Sigmoid colon (tissue), 7 donors: Measurements from ENCODE around the gene WDFY2. TPM values are rescaled to one million over a fixed set of nuclear protein-coding genes. Genes with fewer than 3 reads are reported as not detected.
A peak's percentile ranks its signal among the peaks of the same experiment; 100 is the strongest.

Source experiments
- DNase-seq: peaks from one replicate; pipeline ENCODE4 v3.0.0-alpha.2; 2019
- H3K27ac ChIP-seq, 4 donors: fragments of 200-600 bp; sonication (generic); one replicate each; pipeline ENCODE4 v1.5.1; 2016 to 2019; ENCODE audit warnings: mild to moderate bottlenecking in 1 of 4
- H3K27me3 ChIP-seq, 3 donors: fragments of 200-600 bp; sonication (generic); one replicate each; pipeline ENCODE4 v1.5.1; 2019; ENCODE audit warnings: mild to moderate bottlenecking in 1 of 3
- H3K36me3 ChIP-seq, 4 donors: fragments of 200-600 bp; sonication (generic); one replicate each; pipeline ENCODE4 v1.5.1; 2016 to 2019
- H3K4me1 ChIP-seq, 4 donors: fragments of 200-600 bp; sonication (generic); one replicate each; pipeline ENCODE4 v1.5.1; 2017 to 2019
- H3K4me3 ChIP-seq, 4 donors: fragments of 200-600 bp; sonication (generic); one replicate each; pipeline ENCODE4 v1.5.1; 2017 to 2019; ENCODE audit warnings: mild to moderate bottlenecking in 2 of 4, moderate library complexity in 1 of 4
- H3K9me3 ChIP-seq, 4 donors: fragments of 200-600 bp in 3 of 4; sonication (generic) in 3 of 4; one replicate each; pipeline versions ENCODE4 v1.5.1 to v1.6.1; 2013 to 2019
- CTCF ChIP-seq, 4 experiments: fragments of 450-650 bp in 3 of 4; fragments of 200-600 bp in 1 of 4; IDR thresholded peaks; one replicate each; pipeline ENCODE4 v1.5.1; 2016 to 2019; ENCODE audit warnings: antibody characterized with exemption in 4 of 4, mild to moderate bottlenecking in 3 of 4, moderate library complexity in 2 of 4
- EP300 ChIP-seq, 4 donors: sonication (generic); formaldehyde crosslinking; IDR thresholded peaks; one replicate each; pipeline ENCODE4 v1.6.1; 2017; ENCODE audit warnings: antibody characterized with exemption in 4 of 4
- POLR2A ChIP-seq, 2 donors: fragments of 450-650 bp; IDR thresholded peaks; one replicate each; pipeline ENCODE4 v1.6.1; 2016; ENCODE audit warnings: antibody characterized with exemption in 2 of 2, mild to moderate bottlenecking in 2 of 2, moderate library complexity in 2 of 2
- POLR2AphosphoS5 ChIP-seq, 4 donors: sonication (generic); formaldehyde crosslinking; IDR thresholded peaks; one replicate each; pipeline ENCODE4 v1.6.1; 2017; ENCODE audit warnings: antibody characterized with exemption in 4 of 4
- WGBS, 2 donors: extraction: QIAGEN DNeasy Blood & Tissue Kit; methylation state at CpG; one replicate each; pipeline ENCODE4 v1.1.7; 2013; 5-methylcytosine and 5-hydroxymethylcytosine counted together
- intact Hi-C: fragments of 100-400 bp; cut with DNase I; formaldehyde crosslinking; loops from one replicate; pipeline ENCODE4 v1.15.1; 2023
- polyA plus RNA-seq, 3 donors: library from polyadenylated mRNA; stranded (reverse); fragments of 200-250 nt; gene quantifications; one replicate each; pipeline ENCODE4 v1.2.3, GENCODE V29; 2013
- total RNA-seq, 4 donors: library from RNA; depleted of rRNA; stranded (reverse); fragments of >200 nt; gene quantifications; one replicate each; pipeline ENCODE4 v1.1.0, GENCODE V29; 2016
- donor health status: healthy with polysubstance abuse.
- donor health status: Bipolar disorder and iron deficiency.
- donor health status: healthy.

Gene WDFY2
- total and polyA plus RNA-seq, 7 donors = 0.60 to 18.3 (median 7.3) TPM

GRCh38 chr13:51601601-51602565 lies 17.6 kb downstream of the WDFY2 start:
- no peak overlapping the region for H3K27ac ChIP-seq
- intact Hi-C loops = no loop called here
- H3K9me3 ChIP-seq = no peaks in the 10 kb centered on the region
- no peak for TF ChIP-seq POLR2A (IDR thresholded peaks at IDR 0.05)
- TF ChIP-seq EP300 (IDR thresholded peaks at IDR 0.05) = no peak
- DNase-seq = no peak
- no peaks in the 10 kb centered on the region for H3K36me3 ChIP-seq
- 96 to 97% methylated on average over 8 of the region's 8 CpGs for WGBS, 2 donors
- H3K4me3 ChIP-seq = no peak overlapping the region
- no peaks in the 10 kb centered on the region for H3K27me3 ChIP-seq
- H3K4me1 ChIP-seq = peaks cover 0 to 13% (median 9%) of the 10 kb centered on the region in 4 donors

- peaks cover 0 to 13% (median 9%) of the 10 kb centered on the region in 4 donors for H3K4me1 ChIP-seq
Measured at GRCh38 chr13:51603716-51604115, 19.5 kb downstream of the WDFY2 start.

GRCh38 chr13:51605698-51606097 lies 21.4 kb downstream of the WDFY2 start:
- H3K27me3 ChIP-seq = no peaks in the 10 kb centered on the region
- H3K4me1 ChIP-seq = peaks cover 0 to 13% (median 9%) of the 10 kb centered on the region in 4 donors
- H3K27ac ChIP-seq = peak overlapping the region in 1 of 4 donors; percentile 16
- no peak overlapping the region for H3K4me3 ChIP-seq
- 78 to 82% methylated on average over 4 of the region's 4 CpGs for WGBS, 2 donors
- TF ChIP-seq POLR2A (IDR thresholded peaks at IDR 0.05) (no peak), POLR2AphosphoS5 (IDR thresholded peaks at IDR 0.05) (no peak), CTCF (IDR thresholded peaks at IDR 0.05) (no peak), EP300 (IDR thresholded peaks at IDR 0.05) (no peak)
- intact Hi-C loops = no loop called here
- no peak for DNase-seq
- H3K36me3 ChIP-seq = no peaks in the 10 kb centered on the region
- no peaks in the 10 kb centered on the region for H3K9me3 ChIP-seq

More at GRCh38 chr13:51603716-51604115, 19.5 kb downstream of the WDFY2 start:
- WGBS, 2 donors = 94 to 95% methylated on average over 1 of the region's 1 CpG
- no peaks in the 10 kb centered on the region for H3K9me3 ChIP-seq
- H3K36me3 ChIP-seq = no peaks in the 10 kb centered on the region
- no peak for TF ChIP-seq POLR2AphosphoS5 (IDR thresholded peaks at IDR 0.05)
- TF ChIP-seq EP300 (IDR thresholded peaks at IDR 0.05) = no peak
- no peak overlapping the region for H3K4me3 ChIP-seq
- no peak for DNase-seq
- H3K27me3 ChIP-seq = no peaks in the 10 kb centered on the region
- no peak overlapping the region for H3K27ac ChIP-seq
- intact Hi-C loops = no loop called here

- no peaks in the 10 kb centered on the region for H3K9me3 ChIP-seq
- DNase-seq = no peak
- intact Hi-C loops = no loop called here
- WGBS, 2 donors = 80 to 98% methylated on average over 1 of the region's 1 CpG
- no peaks in the 10 kb centered on the region for H3K36me3 ChIP-seq
- TF ChIP-seq POLR2A (IDR thresholded peaks at IDR 0.05) (no peak), CTCF (IDR thresholded peaks at IDR 0.05) (no peak), POLR2AphosphoS5 (IDR thresholded peaks at IDR 0.05) (no peak), EP300 (IDR thresholded peaks at IDR 0.05) (no peak)
- no peak overlapping the region for H3K4me3 ChIP-seq
- no peaks in the 10 kb centered on the region for H3K27me3 ChIP-seq
- no peak overlapping the region for H3K27ac ChIP-seq
- H3K4me1 ChIP-seq = peaks cover 0 to 13% (median 9%) of the 10 kb centered on the region in 4 donors
Measured at GRCh38 chr13:51607165-51607564, 22.9 kb downstream of the WDFY2 start.

- no peaks in the 10 kb centered on the region for H3K9me3 ChIP-seq
- H3K27ac ChIP-seq = no peak overlapping the region
- H3K27me3 ChIP-seq = no peaks in the 10 kb centered on the region
- peaks cover 0 to 13% (median 9%) of the 10 kb centered on the region in 4 donors for H3K4me1 ChIP-seq
- no peak overlapping the region for H3K4me3 ChIP-seq
- H3K36me3 ChIP-seq = no peaks in the 10 kb centered on the region
- TF ChIP-seq CTCF (IDR thresholded peaks at IDR 0.05) (no peak), POLR2AphosphoS5 (IDR thresholded peaks at IDR 0.05) (no peak), EP300 (IDR thresholded peaks at IDR 0.05) (no peak), POLR2A (IDR thresholded peaks at IDR 0.05) (no peak)
- DNase-seq = no peak
- intact Hi-C loops = no loop called here
- WGBS, 2 donors = 86 to 95% methylated on average over 2 of the region's 2 CpGs
Measured at GRCh38 chr13:51608857-51609406, 24.7 kb downstream of the WDFY2 start.
